GM12878 (cell line): ENCODE results near the gene DEGS2.

Experiments
- ATF2 ChIP-seq: IDR thresholded peaks from 2 replicates; pipeline ENCODE4 v1.6.1; 2012; ENCODE audit warnings: low read length, inconsistent platforms
- CHD4 ChIP-seq: fragments of 200-600 bp; sonication (generic); IDR thresholded peaks from 2 replicates; pipeline ENCODE4 v1.6.1; 2016; ENCODE audit warnings: mild to moderate bottlenecking
- CTCF ChIP-seq, 3 experiments: IDR thresholded peaks in 2 of 3; conservative IDR thresholded peaks in 1 of 3; 2 replicates each; pipeline ENCODE4 v1.5.1; 2011; ENCODE audit warnings: low read depth in 3 of 3, low read length in 3 of 3, mild to moderate bottlenecking in 3 of 3, control low read depth in 2 of 3, moderate library complexity in 2 of 3, inconsistent platforms in 1 of 3, mixed read lengths in 1 of 3; ENCODE audit not compliant: control insufficient read depth in 2 of 3, insufficient read depth in 1 of 3; ENCODE audit errors: extremely low read depth in 1 of 3
- EED ChIP-seq: sonication (generic); IDR thresholded peaks from 2 replicates; pipeline ENCODE4 v1.6.1; 2016; ENCODE audit warnings: antibody characterized with exemption, low read depth
- PBX3 ChIP-seq: IDR thresholded peaks from 2 replicates; pipeline ENCODE4 v1.6.1; 2011; ENCODE audit warnings: mild to moderate bottlenecking, low read depth, low read length, moderate library complexity; ENCODE audit not compliant: insufficient replicate concordance
- RFX5 ChIP-seq: IDR thresholded peaks from 2 replicates; pipeline ENCODE4 v1.6.1; 2011; ENCODE audit warnings: low read depth, low read length, improper control_type of control experiment
- SIN3A ChIP-seq: IDR thresholded peaks from 2 replicates; pipeline ENCODE4 v1.6.1; 2012; ENCODE audit warnings: low read depth, low read length, improper control_type of control experiment
- SP1 ChIP-seq: IDR thresholded peaks from one replicate; pipeline ENCODE4 v1.6.1; 2011; ENCODE audit warnings: low read depth, low read length
- USF2 ChIP-seq: IDR thresholded peaks from 2 replicates; pipeline ENCODE4 v1.6.1; 2011; ENCODE audit warnings: low read depth, low read length, improper control_type of control experiment, borderline replicate concordance

- TF ChIP-seq EED (no peak), USF2 (no peak), CTCF (IDR thresholded peaks at IDR 0.05 in 2 of 3, conservative IDR thresholded peaks at IDR 0.05 in 1 of 3; ENCODE audit: control insufficient read depth in 2 of 3, extremely low read depth in 1 of 3, insufficient read depth in 1 of 3, low read depth in 3 of 3, low read length in 3 of 3) (no peak), ATF2 (no peak), SIN3A (no peak), PBX3 (no peak), CHD4 (no peak), SP1 (no peak), RFX5 (no peak)
These were observed 56.0 kb downstream of the DEGS2 start for GRCh38 chr14:100103250-100104005.
